SK-N-DZ (cell line): Measurements from ENCODE around the gene FOXB1.

Experiments used
- DNase-seq: peaks from one replicate; pipeline ENCODE4 v3.0.0-alpha.2; 2015; ENCODE audit warnings: low spot score

Gene FOXB1

DNA sequence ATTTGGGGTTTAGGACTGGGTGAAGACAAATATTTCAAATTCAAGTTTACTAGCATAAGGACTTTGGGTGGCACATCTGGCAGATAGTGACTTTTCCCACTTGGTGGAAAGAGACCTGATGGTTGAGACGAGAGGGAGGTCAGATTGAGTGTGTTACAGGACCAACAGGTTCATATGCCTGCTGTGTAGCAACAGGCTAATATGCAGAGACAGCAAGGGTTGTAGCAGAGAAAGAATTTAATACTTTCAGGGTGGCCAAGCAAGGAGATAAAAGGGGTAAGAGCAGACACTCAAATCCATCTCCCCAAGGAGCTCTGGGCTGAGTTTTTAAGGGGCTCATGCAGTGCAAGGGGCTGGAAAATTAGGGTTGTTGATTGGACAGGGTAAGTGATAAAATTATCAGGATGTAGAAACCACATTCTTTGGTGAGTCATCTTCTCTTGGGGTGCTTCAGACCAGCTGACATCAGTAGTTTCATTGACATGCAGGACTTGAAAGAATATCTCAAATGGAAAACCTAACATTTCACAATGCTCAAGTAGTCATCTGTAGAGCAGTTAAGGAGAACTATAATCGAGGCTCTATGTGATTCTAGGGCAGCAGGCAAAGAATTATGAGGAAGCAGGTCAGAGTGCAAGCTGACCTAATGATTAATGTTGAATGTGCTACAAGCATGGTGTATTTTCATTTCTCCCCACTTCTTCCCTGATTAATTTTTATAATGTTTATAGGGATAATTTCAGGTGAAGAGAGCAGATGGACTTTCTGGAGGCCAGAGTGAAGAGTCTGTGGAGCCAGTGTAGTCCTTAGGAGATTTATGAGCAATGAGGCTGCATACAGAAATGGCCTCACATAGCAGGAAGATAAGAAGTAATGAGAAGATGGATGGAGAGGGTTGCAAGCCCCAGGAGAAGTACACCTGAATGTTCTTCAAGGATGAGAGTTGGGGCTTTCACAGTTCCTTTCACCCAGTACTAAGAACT lies 13.7 kb downstream of the FOXB1 start:
- DNase-seq, result no peak

DNA sequence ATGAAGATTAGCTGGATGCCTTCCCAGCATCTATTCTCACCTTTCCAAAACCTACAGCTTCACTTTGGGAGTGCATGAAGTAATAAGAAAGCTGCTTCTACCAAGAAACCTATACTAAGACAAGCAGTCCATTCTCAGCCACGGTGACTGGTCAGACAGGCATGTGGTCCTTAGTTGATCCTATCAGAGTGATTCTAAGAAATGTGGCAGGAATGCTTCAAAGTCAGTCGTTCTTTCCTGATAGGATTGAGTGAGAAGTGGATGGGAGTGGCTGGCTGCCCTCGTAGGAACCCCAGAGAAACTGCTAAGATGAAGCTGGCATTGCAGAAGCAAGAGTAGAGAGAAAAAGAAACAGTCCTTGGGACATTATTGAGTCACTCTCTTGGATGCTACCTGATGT lies 16.6 kb downstream of the FOXB1 start:
- no peak for DNase-seq

DNA sequence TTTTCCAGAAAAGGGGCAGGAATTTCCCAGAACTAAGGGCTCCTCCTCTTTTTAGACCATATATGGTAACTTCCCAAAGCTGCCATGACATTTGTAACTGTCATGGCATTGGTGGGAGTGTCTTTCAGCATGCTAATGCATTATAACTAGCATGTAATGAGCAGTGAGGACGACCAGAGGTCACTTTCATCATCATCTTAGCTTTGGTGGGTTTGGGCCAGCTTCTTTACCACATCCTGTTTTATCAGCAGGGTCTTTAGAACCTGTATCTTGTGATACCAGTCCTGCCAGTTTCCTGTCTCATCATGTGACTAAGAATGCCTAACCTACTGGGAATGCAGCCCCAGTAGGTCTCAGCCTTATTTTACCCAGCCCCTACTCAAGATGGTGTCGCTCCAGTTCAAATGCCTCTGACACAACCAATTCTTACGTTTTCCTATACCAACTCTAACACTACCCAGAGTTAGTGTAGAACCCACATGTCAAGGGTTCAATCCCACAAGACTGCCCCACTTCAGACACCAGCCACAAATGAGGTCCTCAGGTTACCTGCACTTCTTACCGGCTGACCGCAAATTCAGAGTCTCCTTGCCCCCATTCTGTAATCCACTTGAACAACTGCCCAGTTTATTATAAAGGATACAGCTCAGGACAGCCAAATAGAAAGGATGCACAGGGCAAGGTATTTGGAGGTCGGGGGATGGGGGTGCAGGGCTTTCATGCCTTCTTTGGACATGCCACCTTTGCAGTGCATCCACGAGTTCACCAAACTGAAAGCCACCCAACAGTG lies 17.7 kb downstream of the FOXB1 start:
- no peak for DNase-seq

DNA sequence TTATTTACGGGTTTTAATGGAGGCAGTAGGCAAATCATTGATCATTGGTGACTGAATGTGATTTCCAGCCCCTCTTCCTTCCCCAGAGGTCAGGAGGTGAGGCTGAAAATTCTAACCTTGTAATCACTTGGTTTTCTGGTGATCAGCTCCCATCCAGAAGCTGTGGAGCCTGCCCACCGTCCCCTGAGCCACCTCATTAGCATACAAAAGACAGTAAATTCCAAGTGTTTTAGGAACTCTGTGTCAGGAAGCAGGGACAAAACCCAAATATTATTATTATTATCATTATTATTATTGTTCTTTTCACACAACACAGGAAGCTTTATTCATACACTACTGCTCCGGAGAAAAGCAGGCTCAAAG lies 18.2 kb downstream of the FOXB1 start:
- no peak for DNase-seq

DNA sequence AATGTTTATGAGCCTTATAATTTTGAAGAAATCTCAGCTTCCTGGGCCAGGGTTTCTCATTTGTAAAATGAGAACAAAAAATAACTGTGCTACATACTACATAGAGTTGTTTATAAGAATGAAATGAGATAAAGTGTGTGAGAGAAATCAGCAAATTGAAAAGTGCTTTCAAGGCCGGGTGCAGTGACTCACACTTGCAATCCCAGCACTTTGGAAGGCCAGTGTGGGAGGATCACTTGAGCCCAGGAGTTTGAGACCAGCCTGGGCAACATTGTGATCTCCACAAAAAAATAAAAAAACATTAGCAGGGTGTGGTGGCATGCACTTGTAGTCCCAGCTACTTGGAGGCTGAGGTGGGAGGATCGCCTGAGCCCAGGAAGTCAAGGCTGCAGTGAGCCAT lies 22.4 kb downstream of the FOXB1 start:
- DNase-seq, result no peak

DNA sequence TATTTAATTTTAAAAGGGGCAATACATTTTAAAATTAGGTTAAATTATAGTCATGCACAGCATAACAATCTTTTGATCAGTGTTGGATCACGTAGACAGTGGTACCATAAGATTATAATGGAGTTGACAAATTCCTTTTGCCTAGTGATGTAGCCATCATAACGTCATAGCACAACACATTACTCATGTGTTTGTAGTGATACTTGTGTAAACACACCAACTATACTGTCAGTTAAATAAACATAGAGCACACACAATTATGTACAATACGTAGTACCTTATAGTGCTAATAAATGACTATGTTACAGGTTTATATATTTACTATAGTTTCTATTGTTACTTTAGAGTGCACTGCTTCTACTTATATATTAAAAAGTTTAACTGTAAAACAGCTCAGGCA lies 31.2 kb downstream of the FOXB1 start:
- DNase-seq, result no peak

DNA sequence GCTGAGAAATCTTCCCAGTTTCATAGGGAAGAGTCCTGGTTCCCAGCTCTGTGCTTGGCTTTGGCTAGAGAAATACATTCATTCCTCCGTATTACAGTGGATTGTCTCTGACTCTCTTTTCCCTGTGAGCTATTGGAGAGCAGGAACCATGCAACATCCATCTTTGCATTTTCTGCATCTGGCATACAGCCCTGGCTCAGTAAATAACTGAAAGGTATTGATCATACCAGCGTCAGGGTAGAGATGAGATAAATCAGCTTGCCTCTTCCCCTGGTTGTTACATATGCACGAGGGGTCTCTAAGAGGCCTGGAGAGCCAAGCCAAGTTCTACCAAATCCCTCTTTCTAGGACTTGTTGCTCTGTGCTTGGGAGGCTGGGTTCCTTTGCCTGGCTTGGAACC lies 35.2 kb downstream of the FOXB1 start:
- no peak for DNase-seq

DNA sequence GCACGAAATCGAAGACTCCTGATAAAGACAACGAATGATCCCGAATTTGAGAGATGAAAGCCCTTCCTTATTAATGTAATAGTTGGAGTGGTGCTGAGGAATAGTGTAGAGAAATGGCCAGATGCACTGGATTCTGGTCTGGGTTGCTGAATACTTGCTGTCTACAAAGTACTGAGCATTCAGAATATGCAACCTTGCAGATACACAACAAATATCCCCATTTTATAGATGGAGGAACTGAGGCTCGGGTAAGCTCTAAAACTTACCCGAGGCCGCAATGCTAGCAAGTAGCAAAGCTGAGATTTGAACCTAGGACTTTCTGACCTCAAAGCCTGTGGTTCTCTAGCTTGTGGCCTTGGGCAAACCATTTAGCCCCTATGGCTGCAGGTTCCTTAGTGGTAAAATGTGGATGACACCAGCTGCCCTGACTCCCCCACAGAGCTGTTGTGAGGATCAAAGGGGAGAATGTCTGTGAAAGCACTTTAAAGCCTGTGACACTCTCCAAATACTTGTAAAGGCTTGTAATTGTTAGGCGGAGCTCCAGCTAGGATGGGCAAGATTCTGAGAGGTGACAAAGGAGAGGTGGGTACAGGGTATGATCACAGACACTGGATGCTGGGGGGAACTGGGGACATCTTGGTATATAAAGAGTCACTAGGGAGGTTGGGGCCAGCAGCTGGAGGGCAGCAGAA lies 39.8 kb downstream of the FOXB1 start:
- DNase-seq, result no peak

DNA sequence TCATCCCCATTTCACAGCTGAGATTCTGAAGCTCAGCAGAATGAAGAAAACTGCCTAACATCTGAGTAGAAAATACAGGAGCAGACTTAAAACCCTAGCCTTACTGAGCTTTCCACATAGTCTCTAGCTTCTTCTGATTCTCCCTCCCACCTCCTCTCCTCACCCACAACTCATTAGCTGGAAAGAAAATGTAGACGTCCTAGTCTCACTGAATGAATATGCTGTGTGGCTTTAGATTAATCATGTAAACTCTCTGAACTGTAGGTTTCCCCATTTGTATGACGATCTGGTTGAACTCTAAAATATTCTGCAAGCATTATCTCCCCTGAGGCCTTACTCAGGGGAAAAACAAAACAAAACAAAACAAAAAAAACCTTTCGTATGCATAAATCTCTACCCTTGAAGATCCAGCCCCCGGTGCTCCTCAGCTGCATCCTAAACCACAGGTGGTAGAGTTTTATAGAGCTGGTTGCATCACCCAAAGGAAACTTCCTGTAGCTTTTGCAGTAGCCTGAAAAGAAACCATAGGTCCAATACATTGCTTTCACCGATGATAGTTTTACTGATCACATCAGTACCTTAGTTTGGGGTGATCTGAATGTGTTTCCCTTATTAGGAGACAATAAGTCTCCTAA lies 40.6 kb downstream of the FOXB1 start:
- no peak for DNase-seq

DNA sequence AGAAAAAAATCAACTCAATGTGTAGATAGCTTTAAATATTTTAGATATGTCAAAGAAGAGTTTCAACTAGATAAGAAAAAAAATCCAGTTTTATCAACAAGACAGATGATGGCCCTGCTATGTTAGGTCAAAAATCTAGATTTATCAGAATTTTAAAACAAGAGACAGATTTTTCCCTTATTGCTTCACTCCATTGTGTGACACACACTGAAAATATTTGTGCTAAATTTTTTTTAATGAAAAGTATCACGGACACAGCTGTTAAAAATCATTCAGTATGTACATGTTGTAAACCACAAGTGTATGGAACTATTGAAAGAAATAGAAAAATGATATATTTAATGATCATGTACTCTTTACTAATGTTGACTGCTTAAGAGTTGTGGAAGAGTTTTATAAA lies 43.6 kb downstream of the FOXB1 start:
- no peak for DNase-seq

DNA sequence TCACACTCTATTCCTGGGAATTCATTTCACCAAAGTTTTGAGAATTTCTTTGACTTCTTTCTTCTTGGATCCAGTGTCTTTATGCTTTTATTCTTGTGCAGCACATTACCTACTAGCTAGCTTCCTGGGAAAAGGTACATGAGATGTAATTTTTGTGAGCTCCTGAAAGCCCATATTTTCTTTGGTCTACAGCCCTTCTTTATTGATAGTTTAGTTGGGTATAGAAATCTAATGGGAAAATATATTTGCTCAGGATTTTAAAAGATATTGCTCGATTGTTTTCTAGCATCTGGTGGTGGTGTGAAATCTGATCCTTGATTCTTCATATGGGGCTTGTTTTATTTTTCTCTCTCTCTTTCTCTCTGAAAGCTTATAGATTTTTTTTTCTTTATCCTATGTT lies 45.8 kb downstream of the FOXB1 start:
- DNase-seq, result no peak

- no peak for DNase-seq
Measured at GRCh38 chr15:60052796-60053195, 48.7 kb downstream of the FOXB1 start.

DNA sequence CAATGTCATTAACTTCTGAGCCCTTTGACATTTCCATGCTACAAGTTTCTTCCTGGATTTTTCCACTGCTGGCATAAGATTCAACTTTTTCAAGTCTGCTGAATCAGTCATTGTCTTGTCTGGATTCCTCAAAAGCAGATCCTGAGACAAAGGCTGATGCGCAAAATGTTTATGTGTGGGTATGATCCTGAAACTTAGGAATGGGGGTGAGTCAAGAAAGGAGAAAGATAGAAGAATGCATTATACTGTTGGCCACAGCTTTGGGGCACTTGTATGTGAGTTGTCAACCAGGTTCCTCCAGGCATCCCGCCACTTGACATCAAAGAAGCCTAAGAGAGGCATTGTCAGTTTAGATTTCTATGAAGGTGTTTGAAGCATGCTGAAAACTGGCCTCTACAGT lies 50.4 kb downstream of the FOXB1 start:
- no peak for DNase-seq
